Nephron progenitor cell (in vitro differentiated cells): ENCODE data around the gene KRT1.

Source experiments
- DNase-seq: peaks from one replicate; pipeline ENCODE4 v3.0.0; 2021
- H3K27ac Mint-ChIP-seq: 2 replicates; pipeline ENCODE4 v1.8.0; 2021; ENCODE audit warnings: mild to moderate bottlenecking, moderate library complexity, mixed read lengths
- H3K27me3 Mint-ChIP-seq: 2 replicates; pipeline ENCODE4 v1.8.0; 2021; ENCODE audit warnings: mild to moderate bottlenecking, low read depth, mixed read lengths; ENCODE audit not compliant: poor library complexity
- H3K36me3 Mint-ChIP-seq: 2 replicates; pipeline ENCODE4 v1.8.0; 2021; ENCODE audit warnings: low read depth, mixed read lengths
- H3K4me1 Mint-ChIP-seq: 2 replicates; pipeline ENCODE4 v1.8.0; 2021; ENCODE audit warnings: mixed read lengths
- H3K4me3 Mint-ChIP-seq: 2 replicates; pipeline ENCODE4 v1.8.0; 2021; ENCODE audit warnings: mild to moderate bottlenecking, moderate library complexity, mixed read lengths
- H3K9me3 Mint-ChIP-seq: 2 replicates; pipeline ENCODE4 v1.8.0; 2021; ENCODE audit warnings: mild to moderate bottlenecking, moderate library complexity, mixed read lengths
- TF ChIP-seq, protein P1 (sequence below): fragments of 200-600 bp; sonication (generic); IDR thresholded peaks from 2 replicates; pipeline ENCODE4 v1.5.0; 2021; ENCODE audit warnings: antibody characterized with exemption

The KRT1 gene

DNA sequence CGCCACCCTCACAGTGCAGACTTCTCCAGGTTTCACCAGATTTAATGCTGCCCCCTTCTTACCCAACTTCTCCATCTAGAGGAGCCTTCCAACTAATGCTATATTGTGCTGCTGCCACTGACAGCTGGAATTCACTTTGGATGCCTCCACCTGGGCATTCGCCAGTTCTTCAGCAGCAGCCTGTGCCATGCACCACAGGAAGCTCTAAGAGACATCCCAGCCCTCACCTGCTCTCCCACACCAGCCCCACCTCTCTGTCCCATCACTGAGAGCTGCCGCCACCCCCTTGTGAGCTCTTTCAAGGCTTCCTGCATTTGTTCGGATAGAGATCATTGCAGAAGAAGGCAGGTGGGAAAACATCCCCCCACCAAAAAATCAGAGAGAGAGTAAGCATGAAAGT is 23.6 kb downstream of the KRT1 start:
- H3K36me3 Mint-ChIP-seq = no peaks in the 10 kb centered on the region
- no peaks in the 10 kb centered on the region for H3K4me1 Mint-ChIP-seq
- TF ChIP-seq, protein P1, sequence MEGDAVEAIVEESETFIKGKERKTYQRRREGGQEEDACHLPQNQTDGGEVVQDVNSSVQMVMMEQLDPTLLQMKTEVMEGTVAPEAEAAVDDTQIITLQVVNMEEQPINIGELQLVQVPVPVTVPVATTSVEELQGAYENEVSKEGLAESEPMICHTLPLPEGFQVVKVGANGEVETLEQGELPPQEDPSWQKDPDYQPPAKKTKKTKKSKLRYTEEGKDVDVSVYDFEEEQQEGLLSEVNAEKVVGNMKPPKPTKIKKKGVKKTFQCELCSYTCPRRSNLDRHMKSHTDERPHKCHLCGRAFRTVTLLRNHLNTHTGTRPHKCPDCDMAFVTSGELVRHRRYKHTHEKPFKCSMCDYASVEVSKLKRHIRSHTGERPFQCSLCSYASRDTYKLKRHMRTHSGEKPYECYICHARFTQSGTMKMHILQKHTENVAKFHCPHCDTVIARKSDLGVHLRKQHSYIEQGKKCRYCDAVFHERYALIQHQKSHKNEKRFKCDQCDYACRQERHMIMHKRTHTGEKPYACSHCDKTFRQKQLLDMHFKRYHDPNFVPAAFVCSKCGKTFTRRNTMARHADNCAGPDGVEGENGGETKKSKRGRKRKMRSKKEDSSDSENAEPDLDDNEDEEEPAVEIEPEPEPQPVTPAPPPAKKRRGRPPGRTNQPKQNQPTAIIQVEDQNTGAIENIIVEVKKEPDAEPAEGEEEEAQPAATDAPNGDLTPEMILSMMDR = no peak
- peaks cover 8% of the 10 kb centered on the region for H3K9me3 Mint-ChIP-seq
- H3K27me3 Mint-ChIP-seq = peaks cover 22% of the 10 kb centered on the region
- no peak overlapping the region for H3K27ac Mint-ChIP-seq
- no peak for DNase-seq
- no peak overlapping the region for H3K4me3 Mint-ChIP-seq

DNA sequence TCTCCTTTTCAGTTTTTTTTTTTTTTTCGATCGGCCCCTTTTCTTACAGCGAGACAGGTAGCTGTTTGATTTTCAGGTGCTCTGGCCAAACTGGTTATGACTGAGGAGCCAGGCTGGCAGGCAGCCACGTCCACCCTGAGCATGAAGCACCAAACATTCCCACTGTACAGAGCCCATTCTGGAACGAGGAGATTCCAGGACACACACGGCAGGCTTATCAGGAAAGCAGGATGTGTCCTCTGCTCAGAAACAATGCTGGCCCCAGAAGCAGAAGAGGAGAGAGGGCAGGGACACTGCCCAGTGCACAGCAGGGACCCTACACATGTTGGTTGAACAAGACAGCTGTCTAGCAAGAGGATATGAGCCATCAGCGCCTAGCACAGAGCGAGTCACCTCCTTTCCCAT is 24.5 kb downstream of the KRT1 start:
- H3K27ac Mint-ChIP-seq = peak overlapping the region; percentile 2
- H3K27me3 Mint-ChIP-seq = peaks cover 22% of the 10 kb centered on the region
- DNase-seq = no peak
- TF ChIP-seq, protein P1 = no peak
- H3K4me1 Mint-ChIP-seq = peaks cover 1% of the 10 kb centered on the region
- H3K9me3 Mint-ChIP-seq = peaks cover 11% of the 10 kb centered on the region
- H3K36me3 Mint-ChIP-seq = no peaks in the 10 kb centered on the region
- H3K4me3 Mint-ChIP-seq = no peak overlapping the region

DNA sequence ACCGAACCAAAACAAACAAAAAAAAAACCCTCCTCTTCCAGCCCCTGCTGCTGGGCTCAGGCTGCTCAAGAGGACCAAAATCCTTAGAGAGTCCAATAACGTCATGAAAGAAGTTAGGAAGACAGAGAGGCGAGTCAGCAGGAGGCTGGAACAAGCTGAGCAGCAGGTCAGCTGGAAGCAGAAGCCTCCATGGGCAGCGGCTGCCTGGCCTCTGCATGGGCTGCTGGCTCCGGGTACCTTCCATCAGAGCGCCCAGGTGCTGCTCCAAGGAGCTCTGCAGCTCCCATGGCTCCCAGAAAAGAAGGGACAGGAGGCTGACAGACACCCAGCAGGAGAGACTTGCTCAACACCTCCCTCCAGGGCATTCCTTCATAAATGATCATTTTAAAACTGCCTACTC is 25.0 kb downstream of the KRT1 start:
- no peaks in the 10 kb centered on the region for H3K36me3 Mint-ChIP-seq
- H3K9me3 Mint-ChIP-seq = peaks cover 11% of the 10 kb centered on the region
- TF ChIP-seq, protein P1 = no peak
- no peak overlapping the region for H3K27ac Mint-ChIP-seq
- peaks cover 22% of the 10 kb centered on the region for H3K27me3 Mint-ChIP-seq
- peaks cover 6% of the 10 kb centered on the region for H3K4me1 Mint-ChIP-seq
- no peak overlapping the region for H3K4me3 Mint-ChIP-seq
- no peak for DNase-seq

DNA sequence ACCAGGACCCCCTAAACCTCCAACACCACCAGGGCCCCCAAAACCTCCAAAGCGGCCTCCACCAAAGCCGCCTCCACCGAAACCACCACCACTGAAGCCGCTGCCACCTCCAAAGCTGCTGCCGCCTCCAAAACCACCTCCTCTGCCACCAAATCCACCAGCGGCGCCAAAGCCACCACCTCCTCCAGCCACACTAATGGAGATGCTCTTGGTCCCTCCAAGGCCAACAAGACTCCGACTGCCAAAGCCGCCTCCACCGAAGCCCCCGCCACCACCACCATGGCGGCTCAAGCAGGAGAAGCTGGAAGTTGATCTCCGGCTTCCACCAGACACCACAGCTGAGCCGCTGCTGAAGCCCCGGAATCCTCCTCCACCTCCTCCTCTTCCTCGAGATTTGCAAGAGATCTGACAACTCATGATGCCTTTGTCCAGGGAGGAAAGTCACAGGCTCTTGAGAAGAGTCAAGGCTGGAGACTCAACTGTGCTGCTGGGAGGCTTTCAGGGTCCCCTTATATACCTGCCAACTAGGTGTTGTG is 28.4 kb downstream of the KRT1 start, which contains the start of gene KRT2:
KRT2 (minus strand) TSS at position 486 of the 536 bp plus-strand sequence; CDS start at position 417, 69 bp downstream.
- Mint-ChIP-seq H3K36me3 (no peaks in the 10 kb centered on the region), H3K27me3 (peaks cover 11% of the 10 kb centered on the region), H3K4me1 (peaks cover 9% of the 10 kb centered on the region), H3K9me3 (peaks cover 11% of the 10 kb centered on the region), H3K4me3 (no peak within 1 kb of the TSS), H3K27ac (no peak within 1 kb of the TSS)
- TF ChIP-seq, protein P1 = no peak
- no peak for DNase-seq

DNA sequence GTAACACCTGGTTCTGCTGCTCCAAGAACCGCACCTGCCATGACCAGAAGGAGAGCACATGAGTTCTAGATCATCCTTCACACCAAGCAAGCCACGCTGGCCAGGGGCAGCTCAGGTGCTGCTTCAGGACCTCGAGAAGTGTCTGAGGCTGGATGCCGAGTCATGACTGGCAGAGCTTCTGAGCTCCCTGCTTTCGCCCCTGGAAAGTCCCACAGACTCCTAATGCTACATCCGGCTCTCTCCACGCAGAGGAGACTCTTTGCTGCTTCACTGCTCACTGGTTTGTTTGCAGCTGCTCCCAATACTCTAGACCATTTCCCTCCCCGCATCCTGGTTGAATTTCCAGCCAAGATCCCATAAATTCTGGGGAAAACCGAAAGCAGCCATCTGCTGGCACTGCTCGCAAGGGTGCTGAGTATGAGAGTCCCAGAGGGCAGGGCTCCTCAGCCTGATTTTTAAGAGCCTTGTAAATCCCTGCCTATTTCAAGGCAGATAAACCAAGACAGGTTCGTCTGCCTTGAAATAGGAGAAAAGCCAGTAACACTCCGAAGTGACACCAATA is 29.6 kb downstream of the KRT1 start:
- no peak for DNase-seq
- Mint-ChIP-seq H3K27ac (peak overlapping the region; percentile 27), H3K27me3 (peaks cover 10% of the 10 kb centered on the region), H3K4me1 (peaks cover 9% of the 10 kb centered on the region), H3K9me3 (peaks cover 11% of the 10 kb centered on the region), H3K4me3 (no peak overlapping the region), H3K36me3 (no peaks in the 10 kb centered on the region)
- TF ChIP-seq, protein P1 = no peak

DNA sequence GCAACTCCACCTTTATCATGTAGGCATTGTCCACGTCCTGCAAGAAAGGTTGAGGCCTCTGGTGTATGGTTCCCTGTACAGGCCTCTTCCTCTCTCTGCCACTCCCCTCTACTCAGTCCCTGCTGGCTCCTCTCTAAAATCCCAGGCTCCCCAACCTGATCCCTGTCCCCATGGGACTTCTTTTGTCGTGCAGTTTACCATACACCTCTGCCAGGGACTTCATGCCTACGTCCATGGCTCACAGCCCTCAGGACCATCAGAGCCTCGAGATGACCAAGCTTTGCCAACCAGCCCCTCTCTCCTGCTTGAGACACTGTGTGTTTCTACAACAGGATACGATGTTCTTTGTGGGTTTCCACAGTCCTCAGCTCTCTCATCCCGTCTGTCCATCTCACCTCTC is 31.1 kb downstream of the KRT1 start:
- Mint-ChIP-seq H3K9me3 (peaks cover 11% of the 10 kb centered on the region), H3K4me1 (peaks cover 9% of the 10 kb centered on the region), H3K27ac (no peak overlapping the region), H3K27me3 (peaks cover 11% of the 10 kb centered on the region), H3K4me3 (no peak overlapping the region), H3K36me3 (no peaks in the 10 kb centered on the region)
- TF ChIP-seq, protein P1 = no peak
- no peak for DNase-seq
